HG03139 (cell line): ENCODE measurements around the gene CYP17A1.
"Not testable (repeated sequence)": the region's sequence is repeated elsewhere in the genome, so short reads cannot be mapped to it uniquely, and the experiment has no call there.

Source experiments
- ATAC-seq: cut with Tn5 transposase; IDR thresholded peaks from one replicate; pipeline ENCODE4 v1.9.1; 2021; ENCODE audit not compliant: unreplicated experiment

Gene CYP17A1

DNA sequence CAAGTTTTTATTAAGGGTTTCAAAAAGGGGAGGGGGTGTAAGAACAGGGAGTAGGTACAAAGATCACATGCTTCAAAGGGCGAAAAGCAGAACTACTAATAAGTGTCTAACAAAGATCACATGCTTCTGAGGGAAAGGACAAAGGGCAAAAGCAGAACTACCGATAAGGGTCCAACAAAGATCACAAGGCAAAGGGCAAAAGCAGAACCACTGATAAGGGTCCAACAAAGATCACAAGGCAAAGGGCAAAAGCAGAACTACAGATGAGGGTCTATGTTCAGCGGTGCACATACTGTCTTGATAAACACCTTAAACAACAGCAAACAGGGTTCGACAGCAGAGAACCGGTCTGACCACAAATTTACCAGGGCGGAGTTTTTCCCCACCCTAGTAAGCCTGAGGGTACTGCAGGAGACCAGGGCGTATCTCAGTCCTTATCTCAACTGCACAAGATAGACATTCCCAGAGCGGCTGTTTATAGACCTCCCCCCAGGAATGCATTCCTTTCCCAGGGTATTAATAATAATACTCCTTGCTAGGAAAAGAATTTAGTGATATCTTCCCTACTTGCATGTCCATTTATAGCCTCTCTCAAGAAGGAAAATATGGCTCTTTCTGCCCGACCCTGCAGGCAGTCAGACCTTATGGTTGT is 1.2 kb upstream of the CYP17A1 start:
- not testable (repeated sequence) for ATAC-seq

DNA sequence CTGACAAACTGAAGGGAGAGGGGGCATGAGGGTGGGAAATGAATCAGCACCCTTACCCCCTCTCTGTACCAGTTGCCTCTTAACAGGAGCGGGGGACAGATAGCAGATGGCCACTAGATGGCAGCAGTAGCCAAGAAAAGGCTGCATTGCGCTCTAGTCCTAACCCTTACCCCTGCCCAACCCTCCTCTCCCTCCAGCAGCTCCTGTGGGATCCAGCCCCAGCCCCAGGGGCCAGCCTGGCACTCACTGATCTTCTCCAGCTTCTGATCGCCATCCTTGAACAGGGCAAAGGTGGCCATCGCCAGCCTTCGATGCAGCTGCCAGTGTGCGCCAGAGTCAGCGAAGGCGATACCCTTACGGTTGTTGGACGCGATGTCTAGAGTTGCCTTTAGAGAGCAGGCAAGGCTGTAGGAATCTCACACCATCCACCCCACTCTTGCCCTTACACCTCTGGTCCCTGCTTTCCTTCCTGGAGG is 2.2 kb downstream of the CYP17A1 start:
- ATAC-seq = peak; percentile 63

DNA sequence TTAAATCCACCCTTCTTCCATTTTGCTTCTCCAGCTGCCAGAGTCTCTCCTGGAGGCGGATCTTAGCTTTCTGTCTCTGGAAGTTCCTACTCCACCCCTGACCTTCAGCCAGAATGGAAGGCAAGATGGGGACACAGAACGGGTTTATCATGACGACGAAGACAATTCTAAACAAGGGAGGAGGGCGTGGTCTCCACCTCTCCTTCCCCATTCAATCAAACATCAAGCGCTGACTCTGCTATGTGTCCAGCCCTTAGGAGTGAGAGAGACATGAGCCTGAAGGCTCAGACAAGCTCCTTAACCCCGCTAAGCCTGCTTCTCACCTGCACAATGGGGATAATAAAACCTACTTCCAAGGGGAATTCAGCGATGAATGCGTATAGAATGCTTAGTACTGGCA is 3.1 kb downstream of the CYP17A1 start:
- ATAC-seq = no peak

DNA sequence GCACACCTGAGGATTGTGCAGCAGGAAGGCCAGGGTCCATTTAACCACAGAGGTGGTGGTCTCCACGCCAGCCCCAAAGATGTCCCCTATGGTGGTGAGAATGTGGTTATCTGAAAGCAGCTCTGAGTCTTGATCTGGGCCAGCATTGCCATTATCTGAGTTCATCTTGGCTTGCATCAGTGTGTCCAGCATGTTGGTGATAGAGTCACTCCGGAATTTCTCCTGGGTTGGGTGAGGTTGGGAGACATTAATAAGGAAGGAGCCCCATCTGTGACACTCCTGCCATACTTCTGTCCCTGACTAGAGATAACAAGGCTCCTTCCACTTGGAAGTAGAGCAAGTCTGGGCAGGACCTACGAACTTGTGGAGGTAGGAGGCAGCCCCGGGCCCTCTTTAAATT is 4.2 kb downstream of the CYP17A1 start:
- no peak for ATAC-seq

- ATAC-seq = no peak
These were observed 5.0 kb downstream of the CYP17A1 start for GRCh38 chr10:102832248-102832647.

- no peak for ATAC-seq
These were observed 5.7 kb downstream of the CYP17A1 start for GRCh38 chr10:102831322-102832071.

DNA sequence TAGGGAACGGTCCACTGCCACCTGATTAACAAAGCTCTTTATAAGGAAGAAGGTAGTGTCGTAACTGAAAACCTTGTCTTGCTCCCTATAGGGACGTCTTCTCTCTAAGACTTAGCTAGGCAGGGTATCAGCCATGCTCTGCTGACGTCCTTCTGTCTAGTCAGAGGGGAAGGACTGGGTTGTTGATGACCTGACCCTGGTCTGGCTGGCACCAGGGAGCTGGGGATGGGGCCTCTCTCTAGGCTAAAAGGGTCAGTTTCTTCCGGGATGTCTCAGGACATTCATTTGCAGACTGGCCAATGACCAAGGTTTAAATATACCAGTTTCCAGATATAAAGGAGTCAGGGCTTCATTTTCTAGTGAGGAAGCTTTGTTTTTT is 9.6 kb downstream of the CYP17A1 start:
- no peak for ATAC-seq

DNA sequence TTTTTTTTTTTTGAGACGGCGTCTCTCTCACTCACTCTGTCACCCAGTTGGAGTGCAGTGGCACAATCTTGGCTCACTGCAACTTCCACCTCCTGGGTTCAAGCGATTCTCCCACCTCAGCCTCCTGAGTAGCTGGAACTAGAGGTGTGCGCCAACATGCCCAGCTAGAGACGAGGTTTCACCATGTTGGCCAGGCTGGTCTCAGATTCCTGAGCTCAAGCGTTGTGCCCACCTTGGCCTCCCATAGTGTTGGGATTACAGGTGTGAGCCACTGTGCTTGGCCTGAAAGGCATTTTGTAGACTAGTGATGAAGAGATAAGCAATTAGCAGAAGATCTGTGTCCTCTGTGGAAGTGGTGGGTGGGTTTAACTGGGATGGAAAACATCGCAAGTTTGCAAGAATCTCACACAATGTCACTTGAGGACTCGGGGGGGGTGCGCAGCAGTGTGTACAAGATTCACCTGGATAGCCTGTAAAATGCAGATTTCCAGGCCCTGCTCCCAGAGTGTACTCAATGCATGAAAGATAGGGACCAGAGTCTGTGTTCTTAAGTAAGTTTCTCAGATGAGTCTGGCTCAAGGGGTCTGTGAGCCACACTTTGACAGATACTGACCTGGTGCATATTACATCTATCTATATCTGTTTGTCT is 10.9 kb downstream of the CYP17A1 start:
- no peak for ATAC-seq

GRCh38 chr10:102824664-102825063 is 12.5 kb downstream of the CYP17A1 start:
- no peak for ATAC-seq

- ATAC-seq = no peak
These were observed 15.0 kb downstream of the CYP17A1 start for GRCh38 chr10:102822222-102822621.

GRCh38 chr10:102820008-102820407 is 17.2 kb downstream of the CYP17A1 start:
- not testable (repeated sequence) for ATAC-seq

DNA sequence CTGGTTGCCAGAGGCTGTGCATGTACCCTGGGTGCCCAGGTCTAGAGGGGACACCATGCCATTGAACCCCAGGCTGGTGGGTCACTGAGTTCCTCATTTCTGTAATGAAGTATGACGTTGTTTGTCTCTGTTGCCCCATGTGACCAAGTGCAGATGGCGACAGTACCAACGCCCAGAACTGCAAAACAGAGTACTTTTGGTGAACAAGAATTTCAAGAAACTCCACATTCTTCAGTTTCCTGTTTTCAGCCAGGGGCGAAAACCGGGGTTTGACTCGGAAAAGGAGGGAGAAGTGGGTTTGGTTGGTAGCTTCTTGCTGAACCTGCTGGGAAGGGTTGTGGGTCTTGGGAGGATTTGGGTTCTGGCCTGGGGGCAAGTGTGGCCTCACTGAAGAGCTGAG is 18.2 kb downstream of the CYP17A1 start:
- no peak for ATAC-seq

- ATAC-seq = no peak
These were observed 20.0 kb downstream of the CYP17A1 start for GRCh38 chr10:102817175-102817574.

GRCh38 chr10:102815790-102816549 is 21.2 kb downstream of the CYP17A1 start:
- ATAC-seq = no peak

GRCh38 chr10:102814873-102815661 is 22.1 kb downstream of the CYP17A1 start:
- ATAC-seq = no peak

GRCh38 chr10:102814453-102814871 is 22.8 kb downstream of the CYP17A1 start:
- no peak for ATAC-seq

- no peak for ATAC-seq
These were observed 23.3 kb downstream of the CYP17A1 start for GRCh38 chr10:102813734-102814452.

- no peak for ATAC-seq
These were observed 24.1 kb downstream of the CYP17A1 start for GRCh38 chr10:102813017-102813541.

- ATAC-seq = no peak
These were observed 24.9 kb downstream of the CYP17A1 start for GRCh38 chr10:102812231-102812876.
